NCI-H187 treated with DMSO at 0.1 percent for 48 hours (cell line): Measurements from ENCODE around the gene PEAK1.

ENCODE experiments used
- DNase-seq: peaks from one replicate; lab custom pipeline; 2025; lab: John Stamatoyannopoulos, UW

PEAK1 gene

GRCh38 chr15:77057685-77058084 lies 362.2 kb downstream of the PEAK1 start:
- no peak for DNase-seq

DNA sequence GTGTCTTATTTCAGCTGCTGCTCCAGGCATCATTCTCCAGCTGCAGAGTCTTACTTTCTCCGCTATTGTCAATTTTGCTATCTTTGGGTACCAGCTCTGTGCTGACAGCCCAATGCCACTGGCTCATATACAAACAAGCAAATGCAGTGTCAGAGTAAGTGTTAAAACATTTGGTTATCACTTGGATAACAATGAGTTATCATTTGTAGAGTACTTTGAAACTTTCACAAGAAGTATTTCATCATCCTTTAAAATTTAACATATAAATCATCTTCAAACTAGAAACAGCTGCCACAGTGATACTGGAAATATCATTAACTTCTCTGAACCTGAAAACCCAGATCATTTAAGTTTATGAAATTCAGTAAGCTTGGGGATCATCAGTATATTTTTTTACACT lies 362.8 kb downstream of the PEAK1 start:
- no peak for DNase-seq

DNA sequence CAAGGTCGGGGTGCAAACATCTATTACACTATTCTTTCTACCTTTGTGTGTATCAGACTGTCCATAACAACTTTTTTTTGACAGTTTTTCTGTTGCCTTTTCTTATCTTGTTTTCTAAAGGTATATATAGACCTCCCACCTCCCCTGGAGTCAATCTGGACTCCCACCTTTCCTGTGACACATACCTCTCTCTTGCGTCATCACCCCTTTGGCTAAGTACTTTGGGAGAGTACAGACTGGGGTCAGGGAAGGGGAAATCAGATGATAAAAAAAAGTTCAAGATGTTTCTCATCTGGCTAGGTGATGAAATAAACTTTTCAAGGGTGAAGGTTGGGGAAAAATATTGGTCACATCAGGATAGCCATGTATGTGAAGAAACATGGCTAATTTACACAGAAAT lies 366.2 kb downstream of the PEAK1 start:
- DNase-seq = no peak

- no peak for DNase-seq
Measured at GRCh38 chr15:77052556-77052955, 367.3 kb downstream of the PEAK1 start.
